ENCODE measurements around the gene SLC1A7.

SLC1A7 gene

GRCh38 chr1:53134961-53135734 is 7.3 kb downstream of the SLC1A7 start:
- no peak for TF ChIP-seq ZBTB7A (IDR thresholded peaks at IDR 0.05; ENCODE audit: low read depth)
- TF ChIP-seq CREB1 (IDR thresholded peaks at IDR 0.05; ENCODE audit: low read depth): no peak
- TF ChIP-seq EGR1 (IDR thresholded peaks at IDR 0.05): no peak
- TF ChIP-seq YY1 (IDR thresholded peaks at IDR 0.05; ENCODE audit: low read depth): no peak
- TF ChIP-seq TCF12 (IDR thresholded peaks at IDR 0.05; ENCODE audit: low read depth): no peak
- peak; percentile 70 for TF ChIP-seq USF1 (IDR thresholded peaks at IDR 0.05)

- TF ChIP-seq EP300 (IDR thresholded peaks at IDR 0.05; ENCODE audit: borderline replicate concordance) (no peak), NFIC (IDR thresholded peaks at IDR 0.05) (no peak), YY1 (IDR thresholded peaks at IDR 0.05; ENCODE audit: low read depth) (no peak), RAD21 (IDR thresholded peaks at IDR 0.05; ENCODE audit: low read depth) (no peak), TAF1 (IDR thresholded peaks at IDR 0.05; ENCODE audit: low read depth) (no peak), REST (IDR thresholded peaks at IDR 0.05; ENCODE audit: low read depth) (no peak), CEBPB (IDR thresholded peaks at IDR 0.05) (no peak), MAX (IDR thresholded peaks at IDR 0.05) (no peak), FOXM1 (IDR thresholded peaks at IDR 0.05; ENCODE audit: borderline replicate concordance, low read depth) (no peak), TCF12 (IDR thresholded peaks at IDR 0.05; ENCODE audit: low read depth) (no peak), TEAD4 (IDR thresholded peaks at IDR 0.05) (no peak)
Observed at GRCh38 chr1:53134042-53134485, 8.4 kb downstream of the SLC1A7 start.

- TF ChIP-seq USF1 (IDR thresholded peaks at IDR 0.05) (no peak), MAX (IDR thresholded peaks at IDR 0.05) (no peak), NFIC (IDR thresholded peaks at IDR 0.05) (no peak), TEAD4 (IDR thresholded peaks at IDR 0.05) (no peak), RAD21 (IDR thresholded peaks at IDR 0.05; ENCODE audit: low read depth) (no peak), CEBPB (IDR thresholded peaks at IDR 0.05) (no peak), TAF1 (IDR thresholded peaks at IDR 0.05; ENCODE audit: low read depth) (no peak), EP300 (IDR thresholded peaks at IDR 0.05; ENCODE audit: borderline replicate concordance) (no peak), YY1 (IDR thresholded peaks at IDR 0.05; ENCODE audit: low read depth) (no peak)
Observed at GRCh38 chr1:53133261-53134041, 9.0 kb downstream of the SLC1A7 start.

DNA sequence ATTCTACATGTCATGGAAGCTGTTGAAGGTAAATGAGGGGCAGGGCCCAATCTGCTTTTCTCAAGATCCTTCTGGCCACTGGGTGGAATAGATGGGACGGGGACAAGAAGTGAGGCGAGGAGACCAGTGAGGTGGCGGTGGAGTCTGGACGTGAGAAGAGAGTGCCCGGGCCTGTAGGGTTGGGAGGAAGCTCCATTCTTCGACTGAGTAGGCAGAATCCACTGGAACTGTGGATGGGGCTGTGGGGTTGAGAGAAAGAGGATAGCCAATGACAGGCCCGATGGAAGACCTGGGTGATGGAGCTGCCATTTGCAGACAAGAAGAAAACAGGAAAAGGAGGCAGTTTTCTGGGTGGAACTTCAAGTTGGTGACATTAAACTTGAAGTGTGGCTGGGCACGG is 10.3 kb downstream of the SLC1A7 start:
- TF ChIP-seq MAX (IDR thresholded peaks at IDR 0.05) (no peak), EP300 (IDR thresholded peaks at IDR 0.05; ENCODE audit: borderline replicate concordance) (no peak), TCF12 (IDR thresholded peaks at IDR 0.05; ENCODE audit: low read depth) (no peak), EGR1 (IDR thresholded peaks at IDR 0.05) (no peak), CEBPB (IDR thresholded peaks at IDR 0.05) (no peak), NFIC (IDR thresholded peaks at IDR 0.05) (no peak), YY1 (IDR thresholded peaks at IDR 0.05; ENCODE audit: low read depth) (no peak), USF1 (IDR thresholded peaks at IDR 0.05) (no peak), RAD21 (IDR thresholded peaks at IDR 0.05; ENCODE audit: low read depth) (no peak), REST (IDR thresholded peaks at IDR 0.05; ENCODE audit: low read depth) (no peak)

GRCh38 chr1:53131590-53131938 is 10.9 kb downstream of the SLC1A7 start:
- TF ChIP-seq YY1 (IDR thresholded peaks at IDR 0.05; ENCODE audit: low read depth) (no peak), EP300 (IDR thresholded peaks at IDR 0.05; ENCODE audit: borderline replicate concordance) (no peak), ZBTB7A (IDR thresholded peaks at IDR 0.05; ENCODE audit: low read depth) (no peak), CEBPB (IDR thresholded peaks at IDR 0.05) (no peak), RAD21 (IDR thresholded peaks at IDR 0.05; ENCODE audit: low read depth) (no peak), MAX (IDR thresholded peaks at IDR 0.05) (no peak), REST (IDR thresholded peaks at IDR 0.05; ENCODE audit: low read depth) (no peak), USF1 (IDR thresholded peaks at IDR 0.05) (no peak), FOXM1 (IDR thresholded peaks at IDR 0.05; ENCODE audit: borderline replicate concordance, low read depth) (no peak)

Measured in Ishikawa (cell line).